HG02970 (cell line): ENCODE results near the gene NFYC.

ENCODE experiments used
- ATAC-seq: cut with Tn5 transposase; IDR thresholded peaks from one replicate; pipeline ENCODE4 v1.9.1; 2021; ENCODE audit warnings: mild to moderate bottlenecking, moderate library complexity, moderate number of reproducible peaks; ENCODE audit not compliant: unreplicated experiment, low FRiP score

NFYC gene

DNA sequence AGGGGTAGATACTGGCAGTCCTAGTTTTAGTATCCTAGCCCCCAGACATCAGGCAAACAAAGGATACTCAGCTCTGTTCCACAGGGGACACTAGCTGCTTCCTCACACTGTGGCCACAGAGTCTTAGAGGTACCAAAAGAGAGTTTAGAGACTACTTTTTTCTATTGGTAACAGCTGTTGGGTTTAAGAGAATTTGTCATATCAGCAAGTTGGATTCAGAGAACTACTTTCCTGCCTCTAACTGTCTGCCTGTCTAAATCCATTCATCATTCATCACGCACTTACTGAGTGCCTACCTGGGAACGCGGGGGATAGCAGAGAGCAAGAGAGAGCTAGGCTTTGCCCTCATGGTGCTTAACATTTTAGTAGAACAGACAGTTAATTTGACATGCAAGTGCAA, 65.0 kb downstream of the NFYC start:
- ATAC-seq, result no peak

DNA sequence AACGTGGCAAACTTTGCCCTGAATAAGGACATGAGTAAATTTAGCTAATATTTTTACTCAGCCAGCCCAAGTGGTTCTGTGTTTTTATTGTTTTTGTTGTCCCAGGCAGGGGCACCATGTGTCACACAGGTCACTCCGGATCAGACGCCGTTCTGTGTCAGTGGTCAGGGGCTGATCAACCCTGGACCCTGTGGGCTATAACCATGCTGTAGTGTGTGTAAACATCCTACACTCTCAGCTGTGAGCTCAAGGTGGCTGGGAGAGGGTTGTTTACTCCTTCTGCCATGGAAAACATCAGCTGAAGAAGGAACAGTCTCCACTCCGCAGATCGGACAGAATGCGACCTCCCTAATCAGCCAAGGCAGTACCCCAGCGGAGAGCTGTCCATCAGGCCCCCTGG, 65.6 kb downstream of the NFYC start:
- no peak for ATAC-seq

DNA sequence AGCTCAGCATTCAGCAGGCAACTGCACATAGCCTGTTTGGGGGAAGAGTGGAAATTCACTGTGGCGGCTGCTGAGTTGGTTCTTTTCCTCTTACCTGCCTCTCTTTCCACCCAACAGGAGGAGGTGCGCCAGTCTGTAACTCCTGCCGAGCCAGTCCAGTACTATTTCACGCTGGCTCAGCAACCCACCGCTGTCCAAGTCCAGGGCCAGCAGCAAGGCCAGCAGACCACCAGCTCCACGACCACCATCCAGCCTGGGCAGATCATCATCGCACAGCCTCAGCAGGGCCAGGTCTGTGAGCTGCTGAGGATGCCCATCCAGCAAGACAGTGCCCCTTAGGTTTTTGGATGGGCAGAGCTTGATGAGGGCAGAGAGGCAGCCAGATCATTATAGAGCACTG, 66.5 kb downstream of the NFYC start:
- no peak for ATAC-seq

DNA sequence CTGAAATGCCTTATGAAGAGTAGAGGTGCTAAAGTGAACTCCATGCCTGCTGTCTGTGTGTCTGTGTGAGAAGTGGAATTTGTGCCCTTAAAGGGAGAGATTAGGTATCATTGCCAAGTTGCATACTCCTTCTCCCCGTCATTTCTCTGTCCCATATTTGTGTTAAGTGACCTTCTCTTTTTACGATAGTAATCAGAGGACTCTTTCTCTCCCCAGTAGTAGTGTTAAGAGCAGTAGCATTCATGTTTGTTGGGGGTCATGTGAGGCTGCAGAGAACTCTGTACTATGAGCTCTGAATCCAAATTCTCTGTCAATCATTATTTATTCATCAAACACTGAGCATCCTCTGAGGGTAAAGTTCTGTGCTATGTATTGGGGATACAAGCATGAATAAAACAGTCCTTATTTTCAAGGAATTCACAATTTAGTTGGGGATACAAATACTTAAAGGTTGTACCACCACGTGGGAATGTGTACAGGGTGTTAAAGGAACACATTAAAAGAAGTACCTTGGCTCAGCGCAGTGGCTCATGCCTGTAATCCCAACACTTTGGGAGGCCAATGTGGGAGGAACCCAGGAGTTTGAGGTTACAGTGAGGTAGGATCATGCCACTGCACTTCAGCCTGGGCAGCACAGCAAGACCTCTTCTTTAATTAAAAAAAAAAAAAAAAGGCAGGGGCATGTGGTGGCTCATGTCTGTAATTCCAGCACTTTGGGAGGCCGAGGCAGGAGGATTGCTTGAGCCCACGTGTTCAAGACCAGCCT, 67.3 kb downstream of the NFYC start:
- no peak for ATAC-seq

DNA sequence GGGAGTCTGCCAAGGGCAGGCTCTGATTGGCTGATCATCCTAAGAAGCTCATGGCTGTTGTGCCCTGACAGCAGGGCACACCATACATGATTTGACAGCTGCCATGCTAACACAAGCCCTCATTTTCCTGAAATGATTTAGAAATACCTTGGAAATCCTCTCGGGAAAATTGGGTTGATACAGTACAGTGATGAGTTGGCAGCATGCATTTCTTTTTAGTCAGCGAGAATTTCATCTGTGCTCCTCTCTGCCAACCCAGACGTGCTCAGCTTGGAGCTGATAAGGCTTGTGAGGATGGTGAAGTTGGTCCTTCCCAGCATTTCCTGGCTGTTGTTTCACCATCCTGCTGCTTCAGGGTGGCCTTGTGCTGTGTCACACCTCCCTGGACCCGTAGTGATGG, 69.5 kb downstream of the NFYC start:
- ATAC-seq, result no peak

DNA sequence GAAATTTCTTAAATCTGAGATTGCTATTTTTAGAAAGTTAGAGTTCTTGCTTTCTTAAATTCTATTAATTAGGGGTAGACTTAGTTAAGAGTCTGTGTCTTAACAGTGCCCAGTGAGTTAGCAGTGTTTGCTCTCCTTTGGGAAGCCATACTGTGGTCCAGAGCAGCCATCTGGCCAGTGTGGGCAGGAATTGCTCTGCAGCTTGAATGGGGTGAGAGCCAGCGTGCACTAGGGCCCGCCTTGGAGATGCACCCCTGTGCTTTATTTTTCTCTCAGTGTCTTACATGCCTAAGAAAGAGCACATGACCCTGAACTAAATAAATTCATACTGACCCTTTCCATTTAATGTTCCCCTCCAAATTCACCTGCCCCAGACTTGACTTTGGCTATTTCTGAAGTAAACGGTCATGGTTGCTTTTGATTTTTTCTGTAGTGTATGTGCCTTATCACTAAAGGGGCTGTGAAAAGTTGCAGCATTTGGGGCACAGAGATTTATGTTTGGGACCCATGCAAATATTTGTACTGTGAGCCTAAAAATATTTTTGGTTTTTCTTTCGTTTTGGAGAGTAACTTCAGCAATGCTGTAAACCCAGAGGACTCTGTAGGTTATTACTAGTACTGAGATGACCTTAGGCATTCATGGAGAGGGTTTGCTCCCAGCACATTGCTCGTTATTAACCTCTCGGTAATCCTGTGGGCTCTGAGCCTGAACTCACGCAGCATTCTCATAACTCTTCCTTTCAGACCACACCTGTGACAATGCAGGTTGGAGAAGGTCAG, 70.8 kb downstream of the NFYC start:
- ATAC-seq, result no peak

DNA sequence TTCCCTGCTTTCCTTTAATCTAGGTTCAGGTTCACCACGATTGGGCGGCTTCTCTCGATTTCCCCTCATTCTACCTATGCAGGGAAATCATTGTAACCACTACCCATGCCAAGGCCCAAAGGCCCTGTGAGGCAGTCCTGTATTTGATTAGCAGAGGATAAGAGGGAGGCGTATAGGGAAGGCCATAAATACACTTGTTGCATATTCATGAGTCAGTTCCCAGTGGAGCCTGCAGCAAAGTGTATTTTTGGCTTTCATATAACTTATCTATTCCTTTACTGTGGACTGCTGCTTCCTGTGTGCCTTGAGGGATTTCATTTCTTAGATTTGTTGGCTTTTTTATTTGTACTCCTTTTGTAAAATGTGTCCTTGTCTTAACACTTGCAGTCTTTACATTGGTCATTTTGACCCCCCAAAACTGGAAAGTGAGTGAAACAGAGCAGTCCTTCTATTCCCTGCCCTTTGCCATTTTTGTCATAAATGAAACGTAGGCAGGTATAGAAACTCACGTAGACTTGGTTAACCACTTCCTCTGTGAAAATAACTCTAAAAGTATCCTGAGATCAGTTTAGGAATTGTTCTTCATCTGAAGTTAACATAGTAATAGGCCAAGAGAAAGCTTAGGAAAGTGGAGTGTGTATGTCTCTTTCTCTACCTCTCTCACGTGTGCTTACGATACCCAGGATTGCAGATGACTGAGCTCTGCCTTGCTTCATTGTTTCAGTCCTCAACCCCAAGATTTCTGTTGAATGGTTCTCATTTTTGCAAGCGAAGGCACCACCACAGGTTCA, 72.4 kb downstream of the NFYC start:
- ATAC-seq, result no peak

DNA sequence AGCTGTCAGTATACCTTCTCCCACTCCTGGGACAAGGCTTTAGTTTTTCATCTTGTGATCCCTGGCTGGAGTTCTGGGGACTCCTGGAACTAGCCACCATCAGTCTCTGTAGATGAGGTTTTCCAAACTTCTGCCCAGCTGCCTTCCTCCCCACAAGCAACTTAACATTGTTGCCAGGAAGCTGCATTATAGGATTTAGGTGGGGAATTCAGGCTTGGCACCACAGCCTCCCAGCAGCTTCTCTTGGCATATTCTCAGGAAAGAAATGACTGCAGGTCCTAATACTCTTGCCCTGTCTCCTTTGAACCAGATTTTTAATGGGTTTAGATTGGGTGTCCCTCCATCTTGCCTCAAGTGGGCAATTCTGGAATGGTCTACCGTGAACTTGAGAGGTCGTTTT, 73.5 kb downstream of the NFYC start:
- no peak for ATAC-seq

DNA sequence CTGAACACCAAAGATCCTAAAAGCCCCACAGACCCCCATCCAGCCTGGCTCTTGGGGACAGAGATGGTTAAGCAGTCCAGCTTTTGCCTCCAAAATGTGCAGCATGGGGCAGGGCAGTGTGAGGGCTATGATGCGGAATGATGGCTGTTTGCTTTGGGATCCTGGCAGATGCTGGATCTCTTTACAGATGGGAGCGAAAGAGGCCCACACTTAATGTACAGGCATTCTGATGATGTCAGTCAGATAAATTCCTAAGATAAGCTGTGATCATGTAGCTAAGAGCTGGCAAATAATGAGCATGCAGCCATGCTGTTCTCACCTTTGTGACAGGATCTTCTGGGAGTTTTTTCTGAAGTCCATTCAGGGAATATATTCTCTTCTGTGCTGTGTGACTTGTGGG, 74.5 kb downstream of the NFYC start:
- no peak for ATAC-seq

DNA sequence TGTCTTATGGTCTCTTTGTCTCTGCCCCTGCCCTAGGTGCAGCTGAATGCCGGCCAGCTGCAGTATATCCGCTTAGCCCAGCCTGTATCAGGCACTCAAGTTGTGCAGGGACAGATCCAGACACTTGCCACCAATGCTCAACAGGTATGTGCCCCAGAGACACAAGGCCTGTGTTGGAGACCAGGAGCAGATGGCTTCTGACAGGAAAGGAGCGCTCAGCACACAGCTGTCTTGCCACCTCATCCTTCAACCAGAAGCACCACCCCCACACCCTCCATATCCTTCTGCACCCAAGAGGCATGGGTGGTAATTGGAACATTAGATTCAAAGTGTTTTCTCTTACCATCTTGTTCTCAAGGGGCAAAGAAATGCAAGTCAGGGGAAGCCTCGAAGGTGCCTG, 75.1 kb downstream of the NFYC start:
- no peak for ATAC-seq

DNA sequence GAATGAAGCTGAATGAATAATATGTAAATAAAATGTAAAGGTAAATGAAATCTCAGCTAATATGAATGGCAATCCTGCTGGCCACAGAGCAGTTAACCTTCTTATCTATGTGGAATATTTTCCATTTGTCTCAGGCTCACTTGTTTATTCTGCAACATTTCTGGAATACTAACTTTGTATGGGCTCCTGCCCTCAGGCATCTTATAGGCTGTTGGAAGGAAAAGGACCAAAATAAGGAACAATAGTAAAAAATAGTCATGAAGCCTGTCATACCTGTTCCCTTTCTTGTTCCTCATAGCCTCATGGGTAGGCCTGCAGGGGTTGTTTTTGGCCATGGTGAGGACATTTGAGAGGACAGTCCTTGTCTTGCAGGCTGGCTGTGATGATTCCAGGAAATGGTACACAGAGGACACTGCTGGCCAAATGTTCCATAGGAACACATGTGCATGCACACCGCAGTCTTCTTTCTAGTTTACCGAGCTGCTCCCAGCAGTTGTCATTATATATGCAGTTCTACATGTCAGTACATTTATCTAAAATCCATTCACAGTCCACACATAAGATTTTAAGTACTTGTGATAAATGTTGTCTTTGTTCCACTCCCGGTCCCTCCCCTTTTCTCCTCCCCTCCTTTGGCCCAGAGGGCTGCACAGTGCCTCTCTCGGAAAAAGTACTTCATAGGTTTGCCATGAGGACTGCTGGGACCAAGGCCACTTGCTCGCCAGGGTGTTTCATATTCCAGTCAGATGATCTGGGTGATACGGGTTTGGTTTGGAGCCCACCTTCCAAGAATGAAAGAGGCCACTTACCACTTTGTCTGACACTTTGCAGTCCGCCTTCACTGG, 76.9 kb downstream of the NFYC start:
- no peak for ATAC-seq

DNA sequence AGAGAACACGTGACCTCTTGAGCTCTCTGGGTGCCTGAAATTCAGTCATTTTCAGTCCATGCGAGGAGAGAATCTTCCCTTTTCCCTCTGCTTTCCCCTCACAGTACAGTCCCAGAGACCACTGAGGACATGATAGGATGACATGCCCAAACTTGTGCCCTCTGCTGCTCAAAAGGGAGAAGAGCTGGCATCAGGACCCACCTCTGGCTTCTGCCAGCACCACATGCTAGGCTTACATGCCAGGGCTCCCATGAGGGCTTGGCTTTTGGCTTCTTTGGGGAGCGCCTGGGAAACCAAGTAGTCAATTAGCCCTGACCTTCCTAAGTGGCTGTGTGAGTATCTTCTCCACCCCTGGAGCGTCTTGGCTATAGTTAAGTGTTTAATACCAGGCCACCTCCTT, 78.3 kb downstream of the NFYC start:
- ATAC-seq, result no peak

DNA sequence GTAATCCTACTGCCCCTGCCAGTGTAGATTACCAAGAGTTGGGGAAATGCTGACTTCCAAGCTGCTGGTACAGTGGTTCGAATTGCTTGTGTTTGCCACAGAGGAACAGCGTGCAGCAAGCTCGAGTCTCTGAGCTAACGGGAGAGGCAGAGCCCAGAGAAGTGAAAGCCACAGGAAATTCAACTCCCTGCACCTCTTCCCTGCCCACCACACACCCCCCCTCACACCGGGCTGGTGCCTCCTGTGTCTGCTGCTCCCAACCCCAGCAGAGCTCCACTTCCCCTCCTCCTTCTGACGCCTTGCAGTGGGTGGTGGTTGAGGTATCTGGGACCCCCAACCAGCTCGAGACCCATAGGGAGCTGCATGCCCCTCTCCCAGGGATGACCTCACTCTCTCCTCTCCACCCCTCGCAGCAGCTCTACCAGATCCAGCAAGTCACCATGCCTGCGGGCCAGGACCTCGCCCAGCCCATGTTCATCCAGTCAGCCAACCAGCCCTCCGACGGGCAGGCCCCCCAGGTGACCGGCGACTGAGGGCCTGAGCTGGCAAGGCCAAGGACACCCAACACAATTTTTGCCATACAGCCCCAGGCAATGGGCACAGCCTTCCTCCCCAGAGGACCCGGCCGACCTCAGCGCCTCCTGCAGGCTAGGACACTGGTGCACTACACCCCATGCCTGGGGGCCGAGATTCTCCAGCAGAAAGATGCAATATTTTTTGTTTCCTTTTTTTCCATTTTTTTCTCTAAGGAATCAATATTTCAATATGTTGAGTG, 79.0 kb downstream of the NFYC start:
- no peak for ATAC-seq

DNA sequence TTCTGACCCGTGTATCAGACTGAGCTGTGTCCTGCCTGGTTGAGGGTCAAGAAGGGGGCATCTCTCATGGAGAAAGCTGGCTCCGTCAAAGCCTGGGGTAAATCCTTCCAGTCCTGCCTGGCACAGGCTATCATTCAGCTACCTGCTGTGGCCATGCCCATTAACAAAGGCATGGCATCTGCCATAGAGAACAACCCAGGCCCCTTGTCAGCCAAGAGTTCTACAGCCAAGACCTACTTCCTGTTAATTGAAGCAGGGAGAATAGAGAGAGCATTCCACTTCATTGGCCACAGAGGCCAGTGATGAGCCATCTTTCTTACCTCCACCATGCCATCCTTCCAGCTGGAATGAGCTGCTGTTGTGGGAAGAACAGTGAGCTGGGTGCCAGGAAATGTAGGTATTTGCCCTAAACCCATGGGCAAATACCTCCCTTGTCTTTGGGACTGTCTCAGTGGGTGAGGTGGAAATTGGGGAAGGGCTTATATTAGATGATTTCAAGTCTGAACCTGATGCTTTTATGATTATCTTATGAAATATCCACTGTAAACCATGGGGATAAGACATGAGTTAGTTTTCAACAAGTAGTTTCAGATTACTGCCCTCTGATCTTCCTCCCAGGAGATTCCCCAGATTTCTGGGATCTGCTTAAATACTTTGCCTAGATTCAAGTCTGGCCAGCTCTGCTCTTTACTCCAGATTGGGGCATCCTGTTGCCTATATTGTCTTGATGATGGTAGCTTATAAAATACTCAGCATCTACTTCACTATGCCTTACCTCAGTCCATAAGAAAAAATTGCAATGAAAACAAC, 80.8 kb downstream of the NFYC start:
- ATAC-seq, result no peak

DNA sequence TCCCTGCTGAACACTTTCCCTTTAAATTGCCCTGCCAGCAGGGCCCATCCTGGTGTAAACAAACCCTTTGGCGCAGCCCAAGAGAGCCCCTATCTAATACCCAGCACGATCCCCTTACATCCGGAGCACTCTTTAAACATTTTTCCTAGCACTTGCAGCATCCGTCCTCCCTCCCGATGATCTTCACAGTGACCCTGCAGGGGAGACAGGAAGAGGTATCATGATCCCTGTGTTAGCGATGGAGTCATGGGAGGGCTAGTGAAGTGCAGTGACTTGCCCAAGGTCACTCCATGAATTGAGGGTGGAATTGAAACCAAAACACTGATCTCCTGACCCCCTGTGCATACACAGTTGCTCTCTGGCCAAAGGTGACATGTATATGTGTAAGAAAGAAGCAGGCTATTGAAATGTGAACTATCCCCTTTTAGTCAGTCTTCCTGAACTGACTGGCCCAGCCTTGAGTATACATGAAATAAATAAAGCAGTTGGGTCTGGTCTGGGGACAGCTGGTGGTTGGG, 82.3 kb downstream of the NFYC start:
- no peak for ATAC-seq

DNA sequence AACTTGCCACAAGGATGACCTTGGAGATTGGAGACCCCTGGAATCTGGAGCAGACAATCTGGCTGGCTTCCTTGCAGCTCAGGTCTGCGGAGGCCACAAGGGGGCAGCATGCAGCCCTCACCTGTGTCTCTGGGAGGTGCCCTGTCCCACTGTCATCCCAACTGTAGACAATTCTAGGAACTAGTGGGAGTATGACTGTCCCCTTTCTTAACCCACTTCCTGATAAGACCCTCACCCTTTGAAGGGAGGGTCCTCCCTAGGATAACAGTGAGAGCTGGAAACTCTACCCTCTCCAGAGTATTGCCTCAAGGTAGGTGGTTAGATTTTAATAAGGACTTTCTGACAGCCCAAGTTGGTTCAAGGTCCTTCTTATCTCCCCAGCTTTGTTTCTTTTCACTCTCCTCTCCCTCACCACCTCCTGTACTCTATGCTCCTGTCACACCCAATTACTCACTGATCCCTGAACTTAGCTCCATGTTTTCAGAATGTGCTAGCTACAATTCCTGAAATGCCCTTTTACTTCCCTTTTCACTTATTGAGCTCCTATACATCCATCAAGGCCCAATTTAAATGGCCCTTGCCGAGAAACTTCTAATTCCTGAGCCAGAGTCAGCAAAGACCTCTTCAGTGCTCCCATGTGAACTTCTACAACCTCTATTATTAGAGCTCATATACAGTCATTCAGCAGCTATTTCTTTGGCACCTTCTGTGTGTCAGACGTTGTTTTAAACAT, 82.9 kb downstream of the NFYC start:
- no peak for ATAC-seq

DNA sequence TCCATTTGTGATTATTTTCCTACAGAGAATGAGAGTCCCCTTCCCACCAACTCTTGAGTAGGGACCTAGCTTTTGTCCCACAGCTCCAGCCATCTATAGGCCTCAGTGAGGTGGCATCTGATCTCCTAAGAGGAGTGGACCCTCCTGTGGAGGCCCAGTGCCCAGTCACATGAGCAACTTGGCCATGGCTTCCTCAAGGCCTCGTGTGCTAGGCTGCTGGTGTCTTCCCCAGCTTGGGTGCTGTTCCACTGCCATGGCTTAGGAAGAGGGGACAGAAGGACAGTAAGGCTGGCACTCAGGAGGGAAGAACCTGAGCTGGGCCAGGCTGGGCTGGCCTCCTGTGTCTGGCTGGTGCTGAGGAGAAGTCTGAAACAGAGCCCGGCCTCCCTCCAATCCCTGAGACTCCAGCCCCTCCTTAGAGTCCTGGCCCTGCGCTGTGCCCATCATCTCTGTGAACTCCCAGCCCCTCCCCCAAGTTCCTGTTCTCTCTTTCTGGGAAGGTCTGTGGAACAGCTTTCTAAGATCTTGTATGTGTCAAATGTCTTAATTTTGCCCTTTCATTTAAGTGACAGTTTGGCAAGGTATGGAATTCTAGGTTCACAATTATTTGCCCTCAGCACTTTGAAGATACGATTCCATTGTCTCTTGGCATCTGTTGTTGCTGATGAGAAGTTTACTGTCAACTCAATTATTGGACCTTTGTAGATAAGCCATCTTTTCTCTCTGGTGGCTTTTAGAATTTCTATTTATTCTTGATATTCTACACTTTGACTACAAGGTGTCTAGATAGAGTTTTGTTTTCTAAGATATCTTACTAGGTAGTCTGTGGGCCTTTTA, 85.0 kb downstream of the NFYC start:
- no peak for ATAC-seq
